NCI-H345 treated with DMSO at 0.1 percent for 48 hours (cell line): ENCODE measurements around the gene DAND5.

Source experiments
- DNase-seq: peaks from one replicate; lab custom pipeline; 2025; ENCODE audit not compliant: unreplicated experiment; lab: John Stamatoyannopoulos, UW

The DAND5 gene

DNA sequence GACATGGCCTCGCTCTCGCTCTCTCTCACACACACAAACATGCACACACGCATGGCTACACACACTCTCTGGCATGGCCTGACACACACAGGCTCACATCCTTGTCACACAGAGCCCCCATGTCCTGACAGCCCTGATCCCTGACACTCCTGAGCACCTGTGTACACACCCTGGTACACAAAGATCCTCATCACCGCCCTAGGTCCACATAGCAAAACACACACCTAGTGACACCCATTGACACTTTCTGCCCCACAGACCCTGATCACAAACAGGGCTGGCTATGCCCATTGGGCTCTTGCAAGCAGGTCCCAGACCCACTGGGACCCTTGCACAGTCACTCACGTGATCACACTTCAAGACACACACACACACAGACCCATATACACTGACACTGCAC lies 21.9 kb downstream of the DAND5 start:
- DNase-seq = no peak

DNA sequence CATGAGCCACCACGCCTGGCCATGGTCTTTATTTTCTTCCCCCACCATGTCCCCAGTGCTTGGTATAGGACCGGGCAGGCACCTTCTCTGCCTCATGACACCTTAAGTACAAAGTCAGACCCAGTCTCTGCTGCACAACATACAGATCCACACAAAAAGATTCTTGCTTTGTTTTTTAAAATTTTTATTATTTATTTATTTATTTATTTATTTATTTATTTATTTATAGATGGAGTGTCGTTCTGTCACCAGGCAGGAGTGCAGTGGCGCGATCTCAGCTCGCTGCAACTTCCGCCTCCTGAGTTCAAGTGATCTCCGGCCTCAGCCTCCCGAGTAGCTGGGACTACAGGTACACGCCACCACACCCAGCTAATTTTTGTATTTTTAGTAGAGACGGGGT lies 23.4 kb downstream of the DAND5 start:
- no peak for DNase-seq

DNA sequence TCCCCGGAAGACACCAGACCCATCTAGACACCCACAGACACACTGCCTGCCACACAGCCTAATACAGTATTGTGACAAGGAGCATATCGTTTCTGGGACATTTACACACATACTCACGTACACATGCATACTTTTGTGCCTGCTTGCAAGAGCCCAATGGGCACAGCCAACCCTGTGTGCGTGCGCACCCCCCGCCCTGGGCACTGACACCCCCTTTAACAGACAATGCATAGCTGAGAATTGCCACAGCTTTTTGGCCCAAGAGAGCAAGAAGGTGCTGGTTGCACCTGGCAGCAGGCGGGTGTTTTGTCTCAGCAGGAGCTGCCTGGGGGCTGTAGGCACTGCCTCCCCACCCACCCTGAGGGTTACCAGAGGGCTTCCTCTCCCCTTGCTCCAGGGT lies 24.2 kb downstream of the DAND5 start:
- DNase-seq = no peak

DNA sequence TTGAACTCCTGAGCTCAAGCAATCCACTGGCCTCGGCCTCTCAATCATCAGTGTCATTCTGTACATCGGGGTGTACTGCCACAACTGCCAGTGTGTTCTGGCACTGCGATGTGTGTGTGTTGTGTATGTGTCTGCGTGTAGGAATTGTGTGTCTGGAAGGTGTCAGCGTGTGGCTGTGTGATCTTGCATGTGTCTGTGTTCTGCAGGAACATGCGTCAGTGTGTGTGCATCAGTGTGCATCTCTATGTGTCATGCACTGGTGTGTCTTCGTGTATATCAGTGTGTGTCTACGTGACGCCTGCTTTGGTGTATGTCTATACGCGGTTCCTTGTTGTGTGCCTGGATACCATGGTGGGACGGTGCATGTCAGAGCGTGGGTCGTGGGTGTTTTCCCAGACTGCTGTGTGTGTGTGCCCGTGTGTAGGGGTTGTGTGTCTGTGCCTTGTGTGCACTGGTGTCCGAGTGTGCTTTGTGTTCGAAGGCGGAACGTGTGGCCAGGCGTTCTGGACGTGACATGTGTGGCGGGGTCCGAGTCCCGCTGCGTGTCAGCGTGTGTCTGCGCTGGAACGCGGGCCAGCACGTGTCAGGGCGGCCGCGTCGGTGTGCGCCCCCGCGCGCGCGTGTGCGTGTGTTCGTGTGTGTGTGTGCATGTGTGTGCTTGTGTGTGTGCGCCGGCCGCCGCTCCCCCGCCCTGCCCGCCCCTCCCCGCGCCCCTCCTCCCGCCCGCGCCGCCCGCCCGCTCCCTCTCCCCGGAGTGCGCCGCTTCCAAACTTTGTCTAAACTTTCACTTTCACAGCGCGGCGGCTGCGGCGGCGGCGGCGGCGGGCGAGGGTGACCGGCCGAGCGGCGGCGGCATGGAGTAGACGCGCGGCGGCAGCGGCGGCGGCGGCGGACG lies 25.6 kb downstream of the DAND5 start, which contains the start of gene NFIX:
NFIX (plus strand) TSS at position 775 of the 895 bp plus-strand sequence. CDS start 363 bp downstream, outside the sequence.
- no peak for DNase-seq

DNA sequence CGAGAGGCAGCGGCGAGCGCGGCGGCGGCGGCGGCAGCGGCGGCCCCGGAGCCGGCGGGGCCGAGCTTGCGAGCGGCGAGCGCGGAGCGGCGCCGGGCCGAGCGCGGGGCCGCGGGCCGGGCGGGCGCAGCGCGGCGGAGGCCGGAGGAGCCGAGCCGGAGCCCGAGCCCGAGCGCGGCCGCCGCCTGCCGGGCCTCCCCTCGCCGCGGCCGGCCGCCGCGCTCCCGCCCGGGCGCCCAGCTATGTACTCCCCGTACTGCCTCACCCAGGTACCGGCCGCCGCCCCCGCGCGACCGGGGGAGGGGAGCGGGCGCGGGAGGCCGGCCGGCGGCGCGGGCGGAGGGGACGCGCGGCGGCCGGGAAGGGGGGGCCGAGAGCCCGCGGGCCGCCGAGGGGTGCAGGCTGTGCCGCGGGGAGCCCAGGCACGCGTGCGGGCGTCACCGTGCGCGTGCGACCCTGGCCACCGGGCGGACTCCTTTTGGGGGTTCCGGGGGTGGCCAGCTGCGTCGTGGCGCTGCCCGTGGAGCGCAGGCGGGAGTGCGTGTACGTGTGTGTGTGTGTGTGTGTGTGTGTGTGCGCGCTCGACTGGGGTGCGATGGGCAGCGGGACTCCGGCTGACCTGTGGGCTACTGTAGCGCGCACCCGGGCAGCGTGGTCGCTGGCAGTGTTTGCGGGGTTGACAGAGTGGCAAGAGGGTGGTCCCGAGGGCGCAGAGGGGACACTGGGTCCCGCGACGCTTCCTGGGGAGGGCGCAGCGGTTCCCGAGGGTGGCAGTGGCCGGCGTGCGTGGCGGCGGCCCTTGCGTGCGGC lies 26.4 kb downstream of the DAND5 start:
- no peak for DNase-seq

DNA sequence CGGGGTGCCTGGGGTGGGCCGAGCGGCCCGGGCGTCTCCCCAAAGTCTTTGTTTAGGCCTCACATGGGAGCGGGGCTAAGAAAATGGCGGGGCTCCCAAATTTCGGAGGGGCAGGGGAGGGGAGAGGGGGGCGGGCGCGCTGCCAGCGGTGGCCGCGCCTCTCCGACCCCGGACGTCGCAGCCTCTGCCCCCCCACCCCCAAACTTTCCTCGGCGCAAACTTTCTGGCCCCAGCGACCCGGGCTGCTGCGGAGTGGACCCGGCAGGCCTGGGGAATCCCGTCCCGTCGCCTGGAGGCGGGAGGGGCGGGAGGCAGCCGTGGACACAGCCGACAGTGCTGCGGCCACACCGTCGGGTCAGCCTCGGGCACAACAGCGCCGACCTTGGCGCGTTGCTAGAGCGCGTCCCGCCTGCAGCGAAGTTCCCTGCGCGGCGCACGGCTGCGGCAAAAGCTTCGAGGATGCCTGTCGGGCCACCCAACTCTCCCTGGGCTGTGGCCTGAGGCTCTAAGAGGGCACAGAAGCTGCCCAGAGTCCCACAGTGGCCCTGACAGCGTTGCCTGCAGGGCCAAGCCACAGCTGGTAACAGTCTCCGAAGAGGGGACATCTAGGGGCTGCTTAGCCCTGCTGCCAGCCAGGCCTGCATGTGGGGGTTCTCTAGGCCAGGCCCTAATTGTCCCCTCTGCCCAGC lies 27.2 kb downstream of the DAND5 start:
- DNase-seq = no peak

DNA sequence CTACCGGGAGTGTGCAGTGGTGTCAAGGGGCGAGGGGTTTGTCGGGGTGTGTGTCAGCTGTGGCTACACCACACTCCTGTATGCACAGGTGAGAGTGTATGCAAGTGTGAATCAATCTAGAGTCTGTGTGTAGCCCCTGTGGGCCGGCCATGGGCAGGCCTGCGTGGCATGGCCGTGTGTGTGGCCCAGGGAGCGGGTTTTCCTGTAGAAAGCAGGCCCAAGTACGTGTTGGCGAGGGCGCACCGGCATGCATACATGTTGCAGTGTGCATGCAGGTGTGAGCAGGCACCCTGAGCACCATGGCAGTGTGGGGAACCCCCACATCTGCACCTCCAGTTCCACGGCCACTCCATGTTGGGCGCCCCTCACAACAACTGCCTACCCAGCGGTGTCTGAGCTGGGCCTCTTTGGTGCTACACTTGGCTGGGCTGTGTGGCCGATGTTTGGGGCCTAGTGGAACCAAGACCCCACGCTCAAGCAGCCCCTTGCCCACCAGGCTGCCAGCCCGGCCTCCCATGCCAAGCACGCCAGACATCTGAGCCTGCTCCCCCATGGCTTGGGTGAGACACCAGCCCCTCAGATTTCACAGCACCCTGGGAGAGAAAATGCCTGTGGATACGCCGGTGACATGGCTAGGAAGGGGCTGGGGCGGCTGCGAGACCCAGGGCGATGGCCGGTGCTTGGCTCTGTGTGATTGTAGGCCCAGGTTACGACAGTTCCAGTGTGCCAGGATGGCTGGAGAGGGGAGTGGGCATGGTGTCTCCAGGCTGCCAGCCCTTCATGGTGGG lies 28.0 kb downstream of the DAND5 start:
- DNase-seq = no peak

DNA sequence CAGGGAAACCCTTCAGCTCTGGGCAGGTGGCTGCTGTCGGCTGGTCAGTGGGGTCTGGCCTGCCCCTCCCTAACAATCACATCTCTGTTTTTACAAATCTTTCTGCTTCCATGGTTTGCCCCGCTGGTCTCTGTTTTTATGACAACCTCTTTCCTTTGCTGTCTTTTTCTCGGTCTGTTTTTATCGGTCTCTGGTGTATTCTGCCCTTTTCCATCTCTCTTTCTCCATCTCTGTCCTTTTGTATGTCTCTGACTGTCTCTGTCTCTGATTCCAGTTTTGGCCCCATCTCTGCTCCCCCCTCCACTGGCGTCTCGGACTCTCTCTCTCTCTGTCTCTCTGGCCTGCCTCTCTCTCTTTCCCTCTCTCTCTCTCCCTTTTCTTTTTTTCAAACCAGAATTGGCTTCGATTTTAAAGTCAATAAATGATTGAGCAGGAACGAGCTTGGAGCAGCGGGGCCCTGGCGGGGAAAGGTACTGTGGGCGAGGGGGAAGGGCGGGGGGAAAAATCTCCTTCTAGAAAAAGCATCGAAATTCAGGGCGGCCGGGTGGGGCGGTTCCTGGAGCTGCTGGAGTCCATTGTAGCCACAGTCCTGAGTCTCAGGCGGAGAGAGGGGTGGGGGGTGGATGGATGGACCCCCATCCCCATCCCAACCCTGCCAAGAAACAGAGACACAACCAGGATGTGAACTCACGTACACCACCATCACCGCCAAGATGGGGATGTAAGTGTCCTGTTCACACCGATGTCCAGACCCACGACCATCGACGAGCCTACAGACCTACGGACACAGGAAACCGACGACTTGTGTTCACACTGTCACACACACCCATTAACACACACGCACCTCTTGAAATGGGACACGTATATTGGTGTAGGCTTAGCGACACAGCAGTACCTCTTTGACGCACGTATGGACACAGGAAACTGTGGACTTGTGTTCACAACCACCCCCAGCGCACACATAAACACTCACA lies 28.9 kb downstream of the DAND5 start:
- no peak for DNase-seq

DNA sequence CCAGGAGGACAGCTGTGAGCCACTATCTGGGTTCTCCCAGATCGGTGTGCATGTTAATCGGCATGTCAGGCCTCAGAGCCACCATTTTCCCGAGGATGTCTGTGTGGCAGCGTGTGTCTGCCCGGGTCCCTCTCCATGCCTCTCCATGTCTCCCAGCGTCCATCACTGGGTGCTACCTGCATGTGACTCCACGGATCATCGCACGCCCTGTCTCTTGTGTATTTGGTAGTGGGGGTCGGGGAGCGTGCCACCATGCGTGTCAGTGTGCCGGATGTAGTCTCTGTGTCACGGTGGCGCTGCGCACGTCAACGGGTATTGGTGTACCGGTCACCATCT lies 31.8 kb downstream of the DAND5 start:
- DNase-seq = no peak

DNA sequence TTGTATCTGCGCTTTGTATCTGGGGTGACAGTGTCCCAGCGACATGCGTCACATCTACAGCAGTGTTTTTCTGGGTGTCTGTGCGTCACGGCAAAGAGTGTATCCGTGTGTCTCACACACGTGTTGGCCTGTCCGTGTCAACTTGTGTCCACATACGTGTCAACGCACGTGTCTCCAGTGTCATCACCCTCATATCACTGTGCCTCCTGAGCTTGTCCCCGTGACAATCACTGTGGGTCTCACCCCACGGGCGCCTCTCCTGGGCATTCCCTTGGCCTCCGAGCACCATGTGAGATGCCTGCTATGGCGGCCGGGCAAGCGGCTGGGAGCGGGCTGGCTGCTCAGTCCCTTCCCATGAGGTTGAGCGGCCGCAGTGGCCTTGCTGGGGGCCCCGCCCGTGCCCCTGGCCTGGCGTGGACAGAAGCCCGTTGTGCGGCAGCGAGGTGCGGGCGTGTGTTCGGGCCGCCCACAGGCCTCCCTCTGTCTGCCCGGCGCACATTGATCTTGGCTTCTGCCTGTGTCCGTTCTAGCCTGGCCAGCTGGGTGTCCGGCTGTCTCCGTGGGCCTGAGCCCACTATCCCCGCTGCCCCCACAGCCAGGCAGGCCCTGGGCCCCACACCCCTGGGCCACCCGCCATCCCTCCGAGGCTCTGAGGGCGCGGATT lies 32.3 kb downstream of the DAND5 start:
- no peak for DNase-seq

DNA sequence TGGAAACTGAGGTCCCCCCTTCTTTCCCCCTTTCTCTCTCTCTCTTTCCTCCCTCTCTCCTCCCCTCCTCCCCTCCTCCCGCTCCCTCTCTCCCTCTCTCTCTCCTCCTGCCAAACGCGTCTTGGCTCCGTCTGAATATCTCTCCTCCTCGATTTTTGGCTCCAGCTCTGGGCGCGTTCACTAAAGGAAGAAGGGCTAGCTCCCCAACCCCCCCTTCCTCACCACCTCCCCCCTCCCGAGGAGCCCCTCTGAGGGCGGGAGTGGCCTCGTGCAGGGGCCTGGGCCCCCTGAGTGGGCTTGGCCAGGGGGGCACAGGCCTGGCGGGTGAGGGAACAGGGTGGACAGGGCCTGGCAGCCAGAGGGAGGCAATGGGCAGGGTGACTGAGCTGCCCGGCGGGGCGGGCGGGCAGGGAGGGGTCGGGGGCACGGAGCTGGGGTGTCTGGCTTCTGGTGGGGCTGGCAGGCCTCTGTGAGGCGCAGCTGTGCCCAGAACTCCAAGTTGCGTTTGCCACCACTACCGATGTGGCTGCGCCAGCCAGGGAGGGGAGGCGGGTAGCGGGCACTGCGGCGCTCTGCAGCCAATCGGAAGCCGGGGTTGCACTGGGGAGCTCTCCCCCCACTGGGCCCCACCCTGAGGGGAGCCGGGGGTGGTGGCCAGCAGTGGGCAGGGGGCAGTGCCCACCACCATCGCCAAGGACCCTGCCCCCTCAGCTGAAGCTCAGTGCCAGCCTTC lies 33.0 kb downstream of the DAND5 start:
- DNase-seq = no peak

DNA sequence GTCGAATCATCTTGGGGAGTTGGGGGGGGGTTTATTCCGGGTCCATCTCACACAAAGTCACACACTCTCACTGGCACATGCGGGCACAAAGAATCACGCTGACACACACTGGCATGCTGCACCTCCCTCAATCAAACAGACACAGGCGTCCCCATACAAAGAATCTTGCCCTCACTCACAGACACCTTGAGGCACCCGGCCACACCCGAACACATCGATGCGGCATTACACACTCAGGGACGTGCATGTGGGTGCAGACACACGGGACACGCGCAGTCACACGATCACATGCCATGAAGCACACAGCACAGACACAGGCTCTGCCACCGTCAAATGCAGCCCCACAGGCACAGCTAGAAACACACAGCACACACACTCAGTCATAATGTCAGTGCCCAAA lies 33.7 kb downstream of the DAND5 start:
- DNase-seq = no peak

DNA sequence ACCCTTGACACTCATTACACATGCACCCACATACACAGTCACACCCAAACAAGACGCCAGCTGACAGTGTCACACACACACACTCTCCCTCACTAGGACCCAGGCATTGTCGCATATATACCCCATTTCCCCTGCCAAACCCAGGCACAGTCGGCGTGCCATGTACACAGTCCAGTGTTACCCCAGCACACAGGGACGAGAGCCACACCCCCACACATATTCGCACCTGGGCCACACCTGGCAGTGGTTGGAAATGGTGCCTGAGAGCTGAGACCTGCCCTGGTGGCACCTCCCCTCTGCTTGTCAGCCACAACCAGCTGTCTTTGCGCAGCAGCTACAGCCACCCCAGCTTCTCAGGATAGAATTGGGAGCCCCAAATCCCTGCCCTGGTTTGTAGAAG lies 34.9 kb downstream of the DAND5 start:
- DNase-seq = no peak

DNA sequence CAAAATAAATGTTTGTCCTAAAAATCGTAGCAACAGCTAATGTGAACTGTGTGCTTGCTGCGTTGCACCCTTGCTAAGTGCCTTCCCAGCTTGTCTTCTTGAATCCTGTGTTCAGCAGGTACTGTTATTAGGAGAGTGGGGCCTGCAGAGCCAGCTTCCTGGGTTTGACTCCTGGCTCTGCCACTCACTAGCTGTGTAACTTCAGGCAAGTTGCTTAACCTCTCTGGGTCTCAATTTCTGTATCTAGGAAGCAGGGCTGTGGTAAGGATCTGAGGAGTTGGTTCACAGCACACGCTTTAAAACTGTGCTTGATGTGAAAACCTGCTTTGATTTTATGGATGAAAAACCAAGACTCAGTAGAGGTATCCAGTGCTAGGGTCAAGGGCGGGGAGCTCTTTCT lies 35.9 kb downstream of the DAND5 start:
- DNase-seq = no peak

DNA sequence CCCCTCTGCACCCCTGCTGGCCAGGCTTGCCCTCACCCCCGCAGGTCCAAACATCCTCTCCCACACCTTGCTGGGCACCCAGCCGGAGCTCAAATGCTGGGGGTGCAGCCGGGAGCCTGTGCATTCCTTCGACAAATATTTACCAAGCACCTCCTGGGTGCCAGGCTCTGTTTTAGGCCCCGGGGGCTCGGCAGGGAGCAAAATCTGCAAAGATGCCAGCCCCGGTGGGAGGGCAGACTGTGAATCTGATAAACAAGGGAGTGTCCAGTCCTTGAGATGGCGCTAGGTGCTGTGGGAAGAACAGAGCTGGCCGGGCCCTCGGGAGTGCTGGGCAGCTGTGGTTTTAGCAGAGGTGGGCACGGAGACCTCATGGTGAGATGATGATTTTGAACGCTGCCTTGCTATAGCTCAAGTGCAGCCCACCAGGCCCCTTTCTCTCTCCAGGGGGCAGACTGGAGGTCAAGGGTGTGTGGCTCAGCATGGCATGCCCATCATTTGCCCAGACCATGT lies 36.5 kb downstream of the DAND5 start:
- no peak for DNase-seq

DNA sequence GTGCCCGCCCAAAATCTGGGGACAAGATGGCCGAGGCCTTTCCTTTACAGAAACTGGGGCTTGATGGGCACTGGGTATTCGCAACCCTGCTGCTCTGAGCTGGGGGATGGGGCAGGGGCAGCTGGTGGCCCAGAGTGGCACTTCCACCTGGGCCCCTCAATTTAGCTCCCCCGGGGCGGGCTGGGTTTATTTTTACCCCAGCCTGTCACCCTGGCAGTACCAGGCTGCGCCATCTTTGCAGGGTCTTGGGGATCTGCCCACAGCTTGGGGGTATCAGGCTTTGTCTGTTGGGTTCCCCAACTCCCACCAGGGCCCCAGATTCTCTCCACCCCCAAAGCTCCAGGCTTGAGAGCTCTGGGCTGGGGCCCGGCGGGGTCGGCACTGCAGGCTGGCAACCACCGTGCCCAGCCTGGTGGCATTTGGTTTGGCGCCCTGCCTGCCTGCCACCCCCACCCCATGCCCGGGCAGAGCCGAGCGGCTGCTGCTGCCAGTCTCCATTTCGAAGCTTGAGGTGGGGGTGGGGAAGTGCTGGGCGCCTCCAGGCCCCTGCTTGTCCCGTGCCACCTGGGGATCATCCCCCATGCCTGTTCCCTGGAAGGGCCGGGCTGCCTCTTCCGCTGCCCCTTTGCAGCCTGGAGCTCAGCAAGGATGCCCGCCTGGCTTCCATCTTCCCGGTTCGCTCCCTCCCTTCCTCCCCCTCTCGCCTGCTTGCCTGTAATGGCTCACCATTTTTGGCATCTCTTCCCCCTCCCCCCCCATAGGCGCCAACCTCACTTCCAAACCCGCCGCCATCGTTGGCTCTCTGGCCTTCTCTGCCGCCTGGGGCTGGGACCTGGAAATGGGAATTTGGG lies 37.3 kb downstream of the DAND5 start:
- no peak for DNase-seq

DNA sequence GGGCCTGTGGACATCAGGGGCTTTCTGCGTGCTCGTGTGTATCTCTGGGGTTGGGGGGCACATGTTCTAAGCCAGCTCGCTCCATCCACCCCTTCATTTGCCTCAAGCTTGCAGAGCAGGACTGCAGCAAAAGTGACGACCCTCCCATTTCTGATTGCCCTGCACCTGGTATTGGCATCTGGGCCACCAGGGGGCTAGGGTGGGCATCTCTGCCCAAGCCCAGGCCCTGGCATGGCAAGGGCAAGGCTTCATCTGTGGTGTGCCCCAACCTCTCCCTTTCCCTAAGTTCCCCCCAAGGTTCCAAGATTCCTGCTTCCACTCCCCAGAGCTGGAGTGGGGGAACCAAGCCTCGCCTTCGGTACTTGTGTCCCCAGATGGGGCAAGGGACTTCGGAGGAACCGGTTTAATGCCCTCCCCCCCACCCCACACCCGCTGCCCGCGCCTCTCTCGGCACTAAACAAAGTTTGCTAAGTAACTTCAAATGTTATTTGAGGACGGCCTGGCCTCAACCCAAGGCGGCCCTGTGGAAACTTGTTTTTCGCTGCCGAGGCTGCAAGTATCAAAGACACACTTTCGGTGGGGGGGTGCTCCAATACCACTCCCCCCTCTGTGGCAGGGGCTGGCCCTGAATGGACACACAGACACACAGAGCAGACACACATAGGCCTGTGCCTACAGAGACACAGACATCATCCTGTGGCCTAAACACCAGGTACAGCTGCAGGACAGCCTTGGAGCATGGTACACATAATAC lies 38.1 kb downstream of the DAND5 start:
- no peak for DNase-seq
